Upper lobe of right lung (tissue), 1 donor: ENCODE results near the gene FAAH. TPM values are rescaled to one million over a fixed set of nuclear protein-coding genes. Genes with fewer than 3 reads are reported as not detected.
"Not testable (repeated sequence)": the region's sequence is repeated elsewhere in the genome, so short reads cannot be mapped to it uniquely, and the experiment has no call there.

Experiments used
- ATAC-seq: fragments of 200-7000 bp; cut with Tn5 transposase; one replicate; pipeline ENCODE4 v1.9.1; 2020; ENCODE audit warnings: mild to moderate bottlenecking, moderate library complexity
- DNase-seq: peaks from one replicate; pipeline ENCODE4 v3.0.0-alpha.2; 2020
- H3K27ac ChIP-seq: fragments of 200-600 bp; one replicate; pipeline ENCODE4 v1.8.0; 2022
- H3K27me3 ChIP-seq: fragments of 200-600 bp; one replicate; pipeline ENCODE4 v1.8.0; 2022; ENCODE audit warnings: mild to moderate bottlenecking
- H3K36me3 ChIP-seq: fragments of 200-600 bp; one replicate; pipeline ENCODE4 v1.8.0; 2022
- H3K4me1 ChIP-seq: fragments of 200-600 bp; one replicate; pipeline ENCODE4 v1.8.0; 2022
- H3K4me3 ChIP-seq: fragments of 200-600 bp; one replicate; pipeline ENCODE4 v1.8.0; 2022; ENCODE audit warnings: mild to moderate bottlenecking
- H3K9me3 ChIP-seq: fragments of 200-600 bp; one replicate; pipeline ENCODE4 v1.8.0; 2022
- intact Hi-C: fragments of 100-400 bp; cut with DNase I; formaldehyde crosslinking; loops from one replicate; pipeline ENCODE4 v1.11.0; 2022
- total RNA-seq: library from RNA; stranded (reverse); fragmentation: NEBNext Ultra II Directional; extraction: Animal tissue kit (Norgen Biotek cat#: 25700); gene quantifications from one replicate; pipeline ENCODE4 v1.2.1, GENCODE V29; 2021
- TF ChIP-seq, protein P1 (sequence below): fragments of 200-600 bp; IDR thresholded peaks from one replicate; pipeline ENCODE4 v1.8.0; 2022; ENCODE audit warnings: antibody characterized with exemption
- donor health status: DM: no; HTN: yes; CAD: no; lungs with severe emphysema.

FAAH gene
- total RNA-seq, 1 donor from 2014 or later: 30.9 TPM

DNA sequence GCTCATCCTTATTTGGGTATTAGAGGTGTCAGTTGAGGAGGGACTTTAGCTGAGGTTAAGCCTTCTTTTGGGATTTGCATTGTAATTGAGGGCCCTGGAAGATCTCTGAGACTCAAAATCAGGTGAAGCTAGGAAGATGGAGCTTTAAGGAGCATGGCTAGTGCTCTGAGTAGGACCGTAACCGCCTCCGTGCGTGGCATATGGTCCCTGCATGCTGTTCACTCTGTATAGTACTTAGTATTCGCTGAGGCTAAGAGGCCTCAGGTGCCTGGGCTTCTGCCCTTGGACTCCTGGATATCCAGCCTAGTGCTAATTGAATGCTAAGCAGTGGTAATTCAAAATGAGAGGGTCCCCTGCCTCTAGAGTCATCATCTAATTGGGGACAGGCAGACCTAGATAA lies 31.0 kb upstream of the FAAH start:
- no peaks in the 10 kb centered on the region for H3K27me3 ChIP-seq
- no peak overlapping the region for H3K27ac ChIP-seq
- DNase-seq: no peak
- no peak overlapping the region for H3K4me3 ChIP-seq
- H3K36me3 ChIP-seq: peaks cover 95% of the 10 kb centered on the region
- H3K4me1 ChIP-seq: no peaks in the 10 kb centered on the region
- intact Hi-C loops: no loop called here
- ATAC-seq: no peak
- TF ChIP-seq, protein P1, sequence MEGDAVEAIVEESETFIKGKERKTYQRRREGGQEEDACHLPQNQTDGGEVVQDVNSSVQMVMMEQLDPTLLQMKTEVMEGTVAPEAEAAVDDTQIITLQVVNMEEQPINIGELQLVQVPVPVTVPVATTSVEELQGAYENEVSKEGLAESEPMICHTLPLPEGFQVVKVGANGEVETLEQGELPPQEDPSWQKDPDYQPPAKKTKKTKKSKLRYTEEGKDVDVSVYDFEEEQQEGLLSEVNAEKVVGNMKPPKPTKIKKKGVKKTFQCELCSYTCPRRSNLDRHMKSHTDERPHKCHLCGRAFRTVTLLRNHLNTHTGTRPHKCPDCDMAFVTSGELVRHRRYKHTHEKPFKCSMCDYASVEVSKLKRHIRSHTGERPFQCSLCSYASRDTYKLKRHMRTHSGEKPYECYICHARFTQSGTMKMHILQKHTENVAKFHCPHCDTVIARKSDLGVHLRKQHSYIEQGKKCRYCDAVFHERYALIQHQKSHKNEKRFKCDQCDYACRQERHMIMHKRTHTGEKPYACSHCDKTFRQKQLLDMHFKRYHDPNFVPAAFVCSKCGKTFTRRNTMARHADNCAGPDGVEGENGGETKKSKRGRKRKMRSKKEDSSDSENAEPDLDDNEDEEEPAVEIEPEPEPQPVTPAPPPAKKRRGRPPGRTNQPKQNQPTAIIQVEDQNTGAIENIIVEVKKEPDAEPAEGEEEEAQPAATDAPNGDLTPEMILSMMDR: no peak
- H3K9me3 ChIP-seq: no peaks in the 10 kb centered on the region

DNA sequence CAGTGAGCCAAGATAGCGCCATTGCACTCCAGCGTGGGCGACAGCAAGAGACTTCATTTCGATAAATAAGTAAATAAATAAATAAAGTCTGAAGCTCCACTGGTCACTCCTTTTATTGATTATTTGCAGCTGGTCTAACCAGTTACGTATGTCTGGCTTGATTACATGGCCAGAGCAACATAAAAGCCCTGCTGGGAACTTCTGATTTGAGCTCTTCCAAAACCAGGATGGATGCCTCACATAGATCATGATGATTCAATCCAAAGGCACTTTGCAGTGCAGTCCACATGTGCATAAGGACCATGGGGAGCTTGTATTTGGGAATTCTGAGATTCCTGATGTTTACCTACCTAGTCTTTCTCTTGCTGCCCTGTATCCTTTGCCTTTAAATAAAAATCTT lies 29.5 kb upstream of the FAAH start:
- TF ChIP-seq, protein P1: no peak
- intact Hi-C loops: no loop called here
- Histone ChIP-seq H3K4me1 (no peaks in the 10 kb centered on the region), H3K4me3 (no peak overlapping the region), H3K36me3 (peaks cover 96% of the 10 kb centered on the region), H3K27ac (no peak overlapping the region), H3K27me3 (no peaks in the 10 kb centered on the region), H3K9me3 (no peaks in the 10 kb centered on the region)
- no peak for DNase-seq
- no peak for ATAC-seq

DNA sequence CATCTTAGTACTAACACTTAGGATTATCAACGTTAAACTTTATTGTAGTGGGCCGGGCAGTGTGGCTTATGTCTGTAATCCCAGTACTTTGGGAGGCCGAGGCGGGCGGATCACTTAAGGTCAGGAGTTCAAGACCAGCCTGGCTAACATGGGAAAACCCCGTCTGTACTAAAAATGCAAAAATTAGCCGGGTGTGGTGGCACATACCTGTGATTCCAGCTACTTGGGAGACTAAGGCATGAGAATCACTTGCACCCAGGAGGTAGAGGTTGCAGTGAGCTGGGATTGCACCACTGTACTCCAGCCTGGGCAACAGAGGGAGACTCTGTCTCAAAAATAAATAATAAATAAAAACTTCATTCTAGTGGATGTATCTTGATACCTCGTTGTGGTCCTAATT lies 28.3 kb upstream of the FAAH start:
- intact Hi-C loops, H3K27me3 ChIP-seq, H3K4me3 ChIP-seq, H3K9me3 ChIP-seq, H3K4me1 ChIP-seq, H3K27ac ChIP-seq, DNase-seq, ATAC-seq: not testable (repeated sequence)
- H3K36me3 ChIP-seq: peaks cover 85% of the 10 kb centered on the region

DNA sequence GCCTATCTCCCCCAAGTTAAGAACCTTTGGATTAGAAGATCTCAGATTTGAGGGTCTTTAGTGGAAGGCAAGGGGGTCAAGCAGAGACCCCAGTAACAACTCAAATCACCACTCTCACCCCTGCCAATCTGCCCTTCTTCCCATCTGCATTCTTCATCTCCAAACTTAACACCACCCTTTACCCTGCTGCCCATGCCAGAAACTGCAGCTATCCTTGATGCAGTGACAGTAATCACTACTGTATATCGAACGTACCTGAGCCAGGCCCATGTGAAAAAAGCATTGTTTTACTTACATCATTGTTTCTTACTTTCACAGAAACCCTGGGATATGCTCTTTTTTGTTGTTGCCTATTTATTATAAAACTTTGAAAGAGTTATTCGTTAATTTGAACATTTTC lies 27.0 kb upstream of the FAAH start:
- intact Hi-C loops: no loop called here
- Histone ChIP-seq H3K27ac (no peak overlapping the region), H3K9me3 (no peaks in the 10 kb centered on the region), H3K4me1 (no peaks in the 10 kb centered on the region), H3K4me3 (no peak overlapping the region), H3K27me3 (no peaks in the 10 kb centered on the region), H3K36me3 (peaks cover 72% of the 10 kb centered on the region)
- TF ChIP-seq, protein P1: no peak
- DNase-seq: no peak
- ATAC-seq: no peak

DNA sequence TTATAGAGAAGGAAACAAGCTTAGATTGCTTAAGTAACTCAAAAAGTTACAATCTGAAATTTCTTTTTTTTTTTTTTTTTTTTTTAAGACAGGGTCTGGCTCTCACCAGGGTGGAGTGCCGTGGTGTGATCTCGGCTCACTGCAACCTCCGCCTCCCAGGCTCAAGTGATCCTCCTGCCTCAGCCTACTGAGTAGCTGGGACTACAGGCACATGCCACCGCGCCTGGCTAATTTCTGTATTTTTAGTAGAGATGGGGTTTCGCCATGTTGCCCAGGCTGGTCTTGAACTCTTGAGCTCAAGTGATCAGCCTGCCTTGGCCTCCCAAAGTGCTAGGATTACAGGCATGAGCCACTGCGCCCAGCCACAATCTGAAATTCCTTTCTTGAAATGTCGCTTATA lies 26.4 kb upstream of the FAAH start:
- H3K4me1 ChIP-seq, H3K27ac ChIP-seq, DNase-seq, intact Hi-C loops, ATAC-seq, H3K27me3 ChIP-seq, H3K9me3 ChIP-seq, H3K4me3 ChIP-seq: not testable (repeated sequence)
- peaks cover 66% of the 10 kb centered on the region for H3K36me3 ChIP-seq

DNA sequence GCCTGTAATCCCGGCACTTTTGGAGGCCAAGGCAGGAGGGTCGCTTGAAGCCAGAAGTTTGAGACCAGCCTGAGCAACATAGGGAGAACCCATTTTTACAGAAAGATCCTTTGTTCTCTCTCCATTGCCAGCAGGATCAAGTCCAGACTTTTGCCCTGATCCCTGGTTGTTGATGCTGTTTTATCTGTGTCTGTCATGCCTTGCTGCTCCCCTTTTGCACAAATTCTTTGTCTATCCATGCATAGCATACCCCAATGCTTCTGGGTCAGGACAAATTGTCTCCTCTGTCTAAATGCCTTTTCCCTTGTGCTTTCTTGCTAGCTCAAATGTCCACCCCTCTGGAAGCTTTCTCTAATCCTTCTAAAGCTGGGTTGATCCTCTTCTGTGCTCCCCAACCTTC lies 25.3 kb upstream of the FAAH start:
- no peak overlapping the region for H3K27ac ChIP-seq
- no peak overlapping the region for H3K4me3 ChIP-seq
- H3K9me3 ChIP-seq: no peaks in the 10 kb centered on the region
- H3K4me1 ChIP-seq: no peaks in the 10 kb centered on the region
- H3K36me3 ChIP-seq: peaks cover 55% of the 10 kb centered on the region
- H3K27me3 ChIP-seq: no peaks in the 10 kb centered on the region
- DNase-seq (no peak), ATAC-seq (no peak)
- TF ChIP-seq, protein P1: no peak
- intact Hi-C loops: no loop called here

DNA sequence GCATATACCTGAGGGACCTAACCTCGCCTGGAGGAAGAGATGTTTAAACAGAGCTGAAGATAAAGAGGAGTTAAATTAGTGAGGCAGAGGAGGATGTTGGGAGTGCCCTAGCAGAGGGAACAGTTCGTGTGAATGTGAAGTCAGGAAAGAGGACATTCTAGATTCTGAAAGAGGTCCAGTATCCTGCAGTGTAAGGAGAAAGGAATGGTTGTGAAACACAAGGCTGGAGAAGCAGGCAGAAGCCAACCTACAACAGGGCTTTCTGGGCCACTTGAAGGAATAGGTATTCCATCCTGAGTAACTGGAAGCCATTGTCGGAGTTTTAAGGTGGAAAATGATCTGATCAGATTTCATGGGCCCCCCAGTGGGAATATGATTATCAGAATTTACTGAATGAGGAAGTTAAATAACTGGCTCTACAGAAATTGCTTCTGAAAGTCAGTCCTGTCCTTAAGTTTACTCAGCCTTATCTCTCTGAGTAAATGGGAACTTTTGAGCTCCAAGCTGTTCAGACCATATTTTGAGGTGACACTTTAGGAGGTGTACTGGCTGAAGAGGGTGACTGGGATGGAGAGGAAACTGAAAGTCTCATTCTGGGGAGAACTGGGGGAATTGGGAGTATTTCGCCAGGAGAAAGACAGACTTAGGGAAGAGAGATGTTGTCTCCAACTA lies 24.4 kb upstream of the FAAH start:
- ATAC-seq: no peak
- no peak overlapping the region for H3K27ac ChIP-seq
- intact Hi-C loops: no loop called here
- TF ChIP-seq, protein P1: no peak
- H3K27me3 ChIP-seq: no peaks in the 10 kb centered on the region
- H3K4me3 ChIP-seq: no peak overlapping the region
- H3K4me1 ChIP-seq: no peaks in the 10 kb centered on the region
- no peaks in the 10 kb centered on the region for H3K9me3 ChIP-seq
- no peak for DNase-seq
- H3K36me3 ChIP-seq: peaks cover 46% of the 10 kb centered on the region
